Measurements from ENCODE around the gene AFF4.

DNA sequence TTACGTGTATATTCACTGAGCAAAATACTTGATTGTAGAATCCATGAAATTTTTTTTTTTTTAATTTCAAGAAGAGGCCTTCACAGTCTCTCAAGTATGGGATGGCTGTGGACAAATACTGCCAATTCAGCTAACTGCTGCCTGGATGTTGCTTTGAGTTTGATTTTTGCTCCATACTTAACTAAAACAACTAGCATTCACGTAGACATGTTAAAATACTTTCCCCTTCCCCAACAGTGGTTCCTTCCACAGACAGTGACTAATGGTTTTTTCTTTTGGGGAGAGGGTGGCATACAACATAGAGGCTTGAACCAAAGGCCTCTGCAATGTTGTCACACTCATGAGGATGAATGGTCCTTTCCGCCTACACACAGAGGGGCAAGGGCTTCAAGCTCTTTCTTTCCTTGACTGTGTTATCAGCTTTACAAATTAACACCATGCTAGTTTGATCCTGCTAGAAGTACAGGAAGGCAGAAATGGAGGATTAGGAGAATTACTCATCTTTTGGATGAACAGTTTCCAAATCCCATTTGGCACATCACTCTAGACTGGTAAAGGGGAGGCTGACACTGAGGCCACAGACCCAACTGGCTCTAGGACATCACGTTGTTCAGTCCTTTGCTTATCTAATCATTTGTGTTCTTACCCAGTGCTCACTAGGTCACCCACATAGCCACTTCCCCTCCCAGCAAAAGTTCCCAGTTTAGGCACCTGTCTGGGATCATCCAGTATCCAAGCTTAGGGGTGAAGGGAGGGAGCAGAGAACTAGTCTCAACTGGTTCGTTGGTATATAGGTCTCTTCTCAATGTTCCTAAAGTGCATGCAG is 91.8 kb downstream of the AFF4 start:
- TF ChIP-seq YY1 (IDR thresholded peaks at IDR 0.05; ENCODE audit: insufficient read depth, insufficient read length) = no peak
- no peak for TF ChIP-seq ZNF274 (IDR thresholded peaks at IDR 0.05; ENCODE audit: low read depth, low read length)
- TF ChIP-seq SUZ12 (IDR thresholded peaks at IDR 0.05; ENCODE audit: extremely low read depth, insufficient read depth, insufficient read length) = no peak

Data from NT2/D1 (cell line).